ENCODE results near the gene IVD. TPM values are rescaled to one million over a fixed set of nuclear protein-coding genes. Genes with fewer than 3 reads are reported as not detected.

IVD gene
- polyA plus RNA-seq, 1 experiment, result 63.9 TPM

- no peaks in the 10 kb centered on the region for H3K36me3 ChIP-seq (ENCODE audit: control insufficient read depth, insufficient read depth, low read length)
- DNase-seq (ENCODE audit: low read depth), result no peak
- H3K27me3 ChIP-seq (ENCODE audit: control insufficient read depth, insufficient read depth, low read length), result peaks cover 5% of the 10 kb centered on the region
- TF ChIP-seq CTCF (IDR thresholded peaks at IDR 0.05; ENCODE audit: insufficient read depth, low read depth, low read length), result no peak
- ChIA-PET POLR2A (no interaction called here), CTCF (interaction anchor here (0.8 to 7.8 kb wide), 5 partner anchors 57 to 151 kb away, joined by 3 to 64 read pairs (median 5); no protein-coding TSS in a partner anchor)
- no peak overlapping the region for H3K4me3 ChIP-seq (ENCODE audit: low read depth, low read length)
These were observed 20.1 kb downstream of the IVD start for GRCh38 chr15:40425681-40426080.

DNA sequence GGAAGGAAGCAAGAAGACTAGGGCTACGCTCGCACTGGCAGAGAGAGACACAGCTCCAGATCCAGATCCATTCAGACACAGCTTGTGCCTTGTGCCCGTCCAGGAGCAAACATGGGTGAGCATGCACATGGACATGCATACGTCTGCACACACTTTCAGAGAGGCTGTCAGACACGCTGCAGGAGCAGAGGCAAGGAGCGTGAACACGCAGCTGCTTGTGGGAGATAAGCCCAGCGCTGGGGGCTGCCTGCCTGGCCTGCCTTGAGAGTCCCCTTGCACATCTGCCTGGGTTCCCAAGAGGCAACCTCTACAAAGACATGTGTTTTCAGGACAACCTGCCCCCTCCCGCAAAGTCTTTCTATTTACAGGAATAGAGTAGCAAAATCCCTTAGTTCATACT, 21.6 kb downstream of the IVD start:
- H3K27me3 ChIP-seq (ENCODE audit: control insufficient read depth, insufficient read depth, low read length), result peaks cover 5% of the 10 kb centered on the region
- no peaks in the 10 kb centered on the region for H3K36me3 ChIP-seq (ENCODE audit: control insufficient read depth, insufficient read depth, low read length)
- DNase-seq (ENCODE audit: low read depth), result no peak
- no peak overlapping the region for H3K4me3 ChIP-seq (ENCODE audit: low read depth, low read length)
- POLR2A ChIA-PET, result no interaction called here
- TF ChIP-seq CTCF (IDR thresholded peaks at IDR 0.05; ENCODE audit: insufficient read depth, low read depth, low read length), result no peak
- CTCF ChIA-PET, result interaction anchor here (0.6 to 7.8 kb wide), 3 partner anchors 37 to 148 kb away, joined by 3 to 64 read pairs (median 3); no protein-coding TSS in a partner anchor

GRCh38 chr15:40428185-40428584, 22.6 kb downstream of the IVD start:
- Histone ChIP-seq H3K27me3 (ENCODE audit: control insufficient read depth, insufficient read depth, low read length) (peaks cover 5% of the 10 kb centered on the region), H3K36me3 (ENCODE audit: control insufficient read depth, insufficient read depth, low read length) (no peaks in the 10 kb centered on the region), H3K4me3 (ENCODE audit: low read depth, low read length) (no peak overlapping the region)
- ChIA-PET CTCF (interaction anchor here (1.2 kb wide), 1 partner anchor 8 kb away, joined by 3 read pairs; no protein-coding TSS in a partner anchor), POLR2A (no interaction called here)
- TF ChIP-seq CTCF (IDR thresholded peaks at IDR 0.05; ENCODE audit: insufficient read depth, low read depth, low read length), result no peak
- DNase-seq (ENCODE audit: low read depth), result no peak

DNA sequence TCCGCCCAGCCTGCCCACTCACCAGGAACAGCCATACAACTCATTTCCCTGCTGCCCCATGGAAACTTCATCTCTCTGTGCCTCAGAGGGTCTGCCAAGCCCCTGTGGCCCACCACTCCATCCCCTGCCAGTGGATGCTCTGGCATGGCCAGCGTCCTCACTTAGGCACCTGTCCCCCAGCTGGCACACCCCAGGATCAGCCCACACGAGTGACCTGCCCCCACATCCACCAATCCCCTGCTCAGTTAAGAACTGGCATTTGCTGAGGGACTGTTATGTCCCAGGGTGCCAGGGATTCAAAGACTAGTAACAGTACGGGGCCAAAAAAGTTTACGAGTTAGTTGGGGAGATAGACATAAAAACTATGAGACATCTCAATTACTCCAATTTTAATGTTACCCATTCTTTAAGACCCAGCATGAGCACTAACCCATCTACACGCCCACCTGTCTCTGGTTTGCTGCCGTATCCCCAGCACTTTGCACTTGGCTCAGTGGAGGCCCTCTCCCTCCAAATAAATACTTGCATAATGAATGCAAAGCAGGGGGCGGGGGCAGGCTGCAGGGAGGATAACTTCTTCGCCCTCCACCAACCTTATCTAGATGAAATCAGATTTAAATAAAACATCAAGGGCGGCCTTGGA, 23.6 kb downstream of the IVD start:
- ChIA-PET CTCF (interaction anchor here (1.2 kb wide), 1 partner anchor 9 kb away, joined by 3 read pairs; no protein-coding TSS in a partner anchor), POLR2A (no interaction called here)
- Histone ChIP-seq H3K36me3 (ENCODE audit: control insufficient read depth, insufficient read depth, low read length) (no peaks in the 10 kb centered on the region), H3K4me3 (ENCODE audit: low read depth, low read length) (no peak overlapping the region), H3K27me3 (ENCODE audit: control insufficient read depth, insufficient read depth, low read length) (peaks cover 10% of the 10 kb centered on the region)
- no peak for DNase-seq (ENCODE audit: low read depth)
- no peak for TF ChIP-seq CTCF (IDR thresholded peaks at IDR 0.05; ENCODE audit: insufficient read depth, low read depth, low read length)

GRCh38 chr15:40430271-40430805, 24.7 kb downstream of the IVD start:
- ChIA-PET CTCF (no interaction called here), POLR2A (no interaction called here)
- Histone ChIP-seq H3K36me3 (ENCODE audit: control insufficient read depth, insufficient read depth, low read length) (no peaks in the 10 kb centered on the region), H3K27me3 (ENCODE audit: control insufficient read depth, insufficient read depth, low read length) (peaks cover 19% of the 10 kb centered on the region), H3K4me3 (ENCODE audit: low read depth, low read length) (no peak overlapping the region)
- no peak for TF ChIP-seq CTCF (IDR thresholded peaks at IDR 0.05; ENCODE audit: insufficient read depth, low read depth, low read length)
- DNase-seq (ENCODE audit: low read depth), result no peak
